DND-41 (cell line): ENCODE measurements around the gene CLEC4D.

Experiments
- ATAC-seq: fragments of 200-7000 bp; cut with Tn5 transposase; 3 replicates; pipeline ENCODE4 v1.9.1; 2021; ENCODE audit warnings: low read depth; ENCODE audit not compliant: insufficient read depth
- DNase-seq: peaks from one replicate; pipeline ENCODE4 v3.0.0-alpha.2; 2020
- H2AFZ ChIP-seq: 2 replicates; pipeline ENCODE4 v1.6.0; 2012; ENCODE audit warnings: low read depth, low read length
- H3K27ac ChIP-seq: 2 replicates; pipeline ENCODE4 v1.5.1; 2012; ENCODE audit warnings: low read length, inconsistent platforms
- H3K27me3 ChIP-seq: fragments of 200-600 bp; sonication (generic); 2 replicates; pipeline ENCODE4 v1.6.0; 2012; ENCODE audit warnings: low read length, mild to moderate bottlenecking, inconsistent platforms; ENCODE audit not compliant: insufficient read depth, poor library complexity
- H3K36me3 ChIP-seq: 2 replicates; pipeline ENCODE4 v1.5.1; 2012; ENCODE audit warnings: low read length, inconsistent platforms; ENCODE audit not compliant: insufficient read depth
- H3K4me1 ChIP-seq: 2 replicates; pipeline ENCODE4 v1.5.1; 2012; ENCODE audit warnings: mild to moderate bottlenecking, low read length; ENCODE audit not compliant: insufficient read depth
- H3K4me2 ChIP-seq: 2 replicates; pipeline ENCODE4 v1.6.0; 2012; ENCODE audit warnings: mild to moderate bottlenecking, moderate library complexity, low read length, inconsistent platforms; ENCODE audit not compliant: insufficient read depth
- H3K4me3 ChIP-seq, 2 experiments: fragments of 200-600 bp in 1 of 2; shearing (Covaris generic) in 1 of 2; 2 replicates each; pipeline ENCODE4 v1.5.1; 2012 to 2016; ENCODE audit warnings: inconsistent platforms in 2 of 2, low read length in 2 of 2, mild to moderate bottlenecking in 2 of 2, low read depth in 1 of 2, moderate library complexity in 1 of 2
- H3K79me2 ChIP-seq: 2 replicates; pipeline ENCODE4 v1.6.0; 2012; ENCODE audit warnings: low read length, inconsistent platforms; ENCODE audit not compliant: insufficient read depth
- H3K9ac ChIP-seq: 2 replicates; pipeline ENCODE4 v1.6.0; 2012; ENCODE audit warnings: low read depth, mild to moderate bottlenecking, inconsistent platforms, low read length, moderate library complexity
- H3K9me3 ChIP-seq: 2 replicates; pipeline ENCODE4 v1.5.1; 2012; ENCODE audit warnings: low read length, moderate library complexity, mild to moderate bottlenecking, inconsistent platforms; ENCODE audit not compliant: insufficient read depth, severe bottlenecking
- H4K20me1 ChIP-seq: 2 replicates; pipeline ENCODE4 v1.6.0; 2012; ENCODE audit warnings: low read length; ENCODE audit not compliant: insufficient read depth
- EZH2 ChIP-seq: IDR thresholded peaks from 3 replicates; pipeline ENCODE4 v1.6.1; 2012; ENCODE audit warnings: borderline replicate concordance, low read depth, mild to moderate bottlenecking, moderate library complexity, low read length, inconsistent platforms; ENCODE audit not compliant: severe bottlenecking
- TF ChIP-seq, protein P1 (sequence below): IDR thresholded peaks from 2 replicates; pipeline ENCODE4 v1.5.1; 2012; ENCODE audit warnings: borderline replicate concordance, low read length, moderate library complexity, mild to moderate bottlenecking; ENCODE audit not compliant: poor library complexity, severe bottlenecking; ENCODE audit errors: extremely low read depth

The CLEC4D gene

DNA sequence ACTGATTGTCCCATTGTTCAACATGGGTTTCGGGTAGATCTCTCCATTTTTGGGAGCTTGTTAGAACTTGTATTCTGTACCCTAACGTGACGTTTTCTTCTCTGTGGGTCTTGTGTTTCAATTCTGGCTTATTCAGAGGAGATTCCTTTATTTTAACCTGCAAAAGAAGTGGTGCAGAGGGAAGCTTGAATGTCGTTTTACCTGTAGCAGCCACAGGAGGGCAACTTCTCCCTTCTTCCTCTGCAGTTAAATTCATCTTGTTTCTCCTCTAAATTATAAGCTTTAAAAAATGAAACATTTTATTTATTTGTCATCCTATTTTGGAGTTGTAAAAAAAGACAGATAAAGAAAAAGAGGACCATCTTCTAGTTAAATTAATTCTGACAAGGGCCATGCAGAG, 13.7 kb upstream of the CLEC4D start:
- H3K9ac ChIP-seq: no peak overlapping the region
- no peaks in the 10 kb centered on the region for H4K20me1 ChIP-seq
- TF ChIP-seq EZH2: no peak
- TF ChIP-seq, protein P1, sequence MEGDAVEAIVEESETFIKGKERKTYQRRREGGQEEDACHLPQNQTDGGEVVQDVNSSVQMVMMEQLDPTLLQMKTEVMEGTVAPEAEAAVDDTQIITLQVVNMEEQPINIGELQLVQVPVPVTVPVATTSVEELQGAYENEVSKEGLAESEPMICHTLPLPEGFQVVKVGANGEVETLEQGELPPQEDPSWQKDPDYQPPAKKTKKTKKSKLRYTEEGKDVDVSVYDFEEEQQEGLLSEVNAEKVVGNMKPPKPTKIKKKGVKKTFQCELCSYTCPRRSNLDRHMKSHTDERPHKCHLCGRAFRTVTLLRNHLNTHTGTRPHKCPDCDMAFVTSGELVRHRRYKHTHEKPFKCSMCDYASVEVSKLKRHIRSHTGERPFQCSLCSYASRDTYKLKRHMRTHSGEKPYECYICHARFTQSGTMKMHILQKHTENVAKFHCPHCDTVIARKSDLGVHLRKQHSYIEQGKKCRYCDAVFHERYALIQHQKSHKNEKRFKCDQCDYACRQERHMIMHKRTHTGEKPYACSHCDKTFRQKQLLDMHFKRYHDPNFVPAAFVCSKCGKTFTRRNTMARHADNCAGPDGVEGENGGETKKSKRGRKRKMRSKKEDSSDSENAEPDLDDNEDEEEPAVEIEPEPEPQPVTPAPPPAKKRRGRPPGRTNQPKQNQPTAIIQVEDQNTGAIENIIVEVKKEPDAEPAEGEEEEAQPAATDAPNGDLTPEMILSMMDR: no peak
- peaks cover 8% of the 10 kb centered on the region for H3K27me3 ChIP-seq
- no peaks in the 10 kb centered on the region for H3K9me3 ChIP-seq
- H3K4me1 ChIP-seq: no peaks in the 10 kb centered on the region
- no peak for DNase-seq
- H3K27ac ChIP-seq: no peak overlapping the region
- no peak for ATAC-seq
- H3K79me2 ChIP-seq: no peaks in the 10 kb centered on the region
- no peak overlapping the region for H3K4me2 ChIP-seq
- H3K36me3 ChIP-seq: no peaks in the 10 kb centered on the region
- no peak overlapping the region for H3K4me3 ChIP-seq
- H2AFZ ChIP-seq: no peak overlapping the region

DNA sequence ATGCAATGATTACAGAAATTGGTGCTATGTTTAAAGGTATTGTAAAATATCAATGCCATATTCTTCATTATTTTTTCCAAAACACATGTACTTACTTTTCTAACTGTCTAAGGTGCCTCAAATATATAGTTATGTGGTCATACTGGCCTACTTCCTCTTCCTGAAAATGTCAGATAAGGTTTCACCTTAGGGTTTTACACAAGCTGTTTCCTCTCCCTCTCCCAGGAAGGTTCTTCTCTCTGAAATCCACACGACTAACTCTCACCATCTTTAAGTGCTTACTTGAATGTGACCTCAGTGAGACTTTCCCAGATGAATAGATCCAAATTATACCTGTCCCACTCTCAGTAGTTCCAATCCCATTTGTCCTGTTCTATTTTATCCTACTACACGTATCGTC, 11.6 kb upstream of the CLEC4D start:
- no peak for DNase-seq
- no peak for TF ChIP-seq EZH2
- H3K79me2 ChIP-seq: no peaks in the 10 kb centered on the region
- no peak overlapping the region for H3K9ac ChIP-seq
- H4K20me1 ChIP-seq: no peaks in the 10 kb centered on the region
- no peak; the same call in 2 of the 3 replicates for ATAC-seq
- H3K4me3 ChIP-seq: no peak overlapping the region
- H3K36me3 ChIP-seq: no peaks in the 10 kb centered on the region
- H2AFZ ChIP-seq: no peak overlapping the region
- H3K4me1 ChIP-seq: no peaks in the 10 kb centered on the region
- no peak overlapping the region for H3K27ac ChIP-seq
- no peaks in the 10 kb centered on the region for H3K9me3 ChIP-seq
- H3K4me2 ChIP-seq: no peak overlapping the region
- H3K27me3 ChIP-seq: peaks cover 8% of the 10 kb centered on the region

DNA sequence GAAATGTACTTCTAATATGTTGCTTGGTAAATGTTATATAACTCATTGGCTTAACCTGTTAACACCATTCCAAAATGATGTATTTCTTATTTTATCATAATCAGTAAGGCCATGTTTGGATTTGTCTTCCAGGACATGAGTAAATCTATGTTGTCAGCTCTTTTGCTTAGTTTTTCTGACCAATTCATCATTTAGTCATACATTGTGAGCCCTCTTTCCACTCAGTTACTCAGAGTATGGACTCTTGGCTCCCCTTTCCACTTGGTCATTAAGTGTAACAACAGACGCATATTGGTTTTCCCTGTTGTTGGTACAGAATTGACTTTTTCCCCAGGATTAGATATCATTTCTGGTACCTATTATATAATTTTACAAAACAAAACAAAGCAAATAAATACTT, 9.0 kb upstream of the CLEC4D start:
- Histone ChIP-seq H3K27me3 (peaks cover 13% of the 10 kb centered on the region), H3K36me3 (no peaks in the 10 kb centered on the region), H3K9ac (no peak overlapping the region), H3K9me3 (no peaks in the 10 kb centered on the region), H3K27ac (no peak overlapping the region), H3K4me1 (no peaks in the 10 kb centered on the region), H2AFZ (no peak overlapping the region), H4K20me1 (no peaks in the 10 kb centered on the region), H3K79me2 (no peaks in the 10 kb centered on the region), H3K4me3 (no peak overlapping the region), H3K4me2 (no peak overlapping the region)
- DNase-seq: no peak
- TF ChIP-seq, protein P1: no peak
- TF ChIP-seq EZH2: no peak
- ATAC-seq: no peak

DNA sequence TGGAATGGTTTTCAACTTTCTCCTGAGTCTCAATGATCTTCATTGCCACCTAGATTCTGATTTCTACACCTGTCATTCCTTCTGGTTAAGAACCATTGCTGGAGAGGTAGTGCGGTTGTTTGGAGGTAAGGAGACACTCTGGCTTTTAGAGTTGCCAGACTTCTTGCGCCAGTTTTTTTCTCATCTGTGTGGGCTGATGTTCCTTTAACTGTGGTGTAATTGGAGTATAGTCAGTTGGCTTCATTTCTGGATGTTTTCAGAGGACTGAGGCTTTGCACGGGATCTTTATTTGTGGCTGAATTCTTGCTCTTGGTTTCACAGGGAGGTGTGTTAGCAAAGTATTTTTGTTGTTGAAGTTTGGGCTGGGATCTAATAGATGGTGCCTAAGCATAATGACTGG, 5.7 kb upstream of the CLEC4D start:
- Histone ChIP-seq H2AFZ (no peak overlapping the region), H4K20me1 (no peaks in the 10 kb centered on the region), H3K9ac (no peak overlapping the region), H3K4me1 (no peaks in the 10 kb centered on the region), H3K27ac (no peak overlapping the region), H3K79me2 (no peaks in the 10 kb centered on the region), H3K27me3 (peaks cover 13% of the 10 kb centered on the region), H3K36me3 (no peaks in the 10 kb centered on the region), H3K9me3 (no peaks in the 10 kb centered on the region), H3K4me3 (no peak overlapping the region), H3K4me2 (no peak overlapping the region)
- DNase-seq (no peak), ATAC-seq (no peak)
- no peak for TF ChIP-seq EZH2
- TF ChIP-seq, protein P1: no peak
